ENCODE results near the gene IGFL2.

GRCh38 chr19:46134527-46134926 is 13.5 kb upstream of the IGFL2 start:
- TF ChIP-seq CTCF (conservative IDR thresholded peaks at IDR 0.05) (no peak), EZH2 (IDR thresholded peaks at IDR 0.05; ENCODE audit: low read depth) (no peak)
